ENCODE data around the gene AVPI1.
"Not testable (repeated sequence)": the region's sequence is repeated elsewhere in the genome, so short reads cannot be mapped to it uniquely, and the experiment has no call there.

AVPI1 gene

GRCh38 chr10:97640868-97641811, 45.9 kb downstream of the AVPI1 start:
- Histone ChIP-seq H3K27ac (peak overlapping the region; percentile 49; the same call in 1 of the 2 replicates), H3K4me1 (peaks cover 13% of the 10 kb centered on the region), H4K20me1 (peaks cover 13% of the 10 kb centered on the region; the same call in 1 of the 2 replicates), H3K9me3 (peaks cover 10% of the 10 kb centered on the region; the same call in 1 of the 2 replicates), H3K36me3 (0 out of 2 replicates have a peak, but pooled peaks cover 7% of the 10 kb centered on the region), H3K4me3 (peak overlapping the region; percentile 81), H3K4me2 (peak overlapping the region; percentile 81), H3K9ac (peak overlapping the region; percentile 73), H3K27me3 (no peaks in the 10 kb centered on the region)
- TF ChIP-seq Cebpa-rat (IDR thresholded peaks at IDR 0.05) = no peak

- Histone ChIP-seq H3K4me3 (peak within 1 kb of the TSS; percentile 81), H3K9ac (peak within 1 kb of the TSS; percentile 73), H3K4me2 (peak within 1 kb of the TSS; percentile 81), H4K20me1 (peaks cover 13% of the 10 kb centered on the region; the same call in 1 of the 2 replicates), H3K4me1 (peaks cover 13% of the 10 kb centered on the region), H3K27me3 (no peaks in the 10 kb centered on the region), H3K27ac (peak within 1 kb of the TSS; percentile 49; the same call in 1 of the 2 replicates), H3K36me3 (0 out of 2 replicates have a peak, but pooled peaks cover 7% of the 10 kb centered on the region), H3K9me3 (peaks cover 10% of the 10 kb centered on the region; the same call in 1 of the 2 replicates)
- TF ChIP-seq Cebpa-rat (IDR thresholded peaks at IDR 0.05) = no peak
These were observed 46.7 kb downstream of the AVPI1 start, which contains the start of gene PI4K2A for GRCh38 chr10:97640174-97640867. TSS of gene PI4K2A (plus strand) at chr10:97640671. CDS start at chr10:97640743, 72 bp downstream.

GRCh38 chr10:97639090-97639489, 48.0 kb downstream of the AVPI1 start:
- not testable (repeated sequence) for H3K27ac ChIP-seq, H3K27me3 ChIP-seq, H3K4me3 ChIP-seq, H3K9ac ChIP-seq, H3K4me2 ChIP-seq, H3K36me3 ChIP-seq, H3K9me3 ChIP-seq
- H3K4me1 ChIP-seq = peaks cover 13% of the 10 kb centered on the region
- peaks cover 13% of the 10 kb centered on the region; the same call in 1 of the 2 replicates for H4K20me1 ChIP-seq

GRCh38 chr10:97635577-97635976, 51.5 kb downstream of the AVPI1 start:
- H3K27me3 ChIP-seq = no peaks in the 10 kb centered on the region
- no peak overlapping the region for H3K27ac ChIP-seq
- no peaks in the 10 kb centered on the region for H4K20me1 ChIP-seq
- H3K9me3 ChIP-seq = peaks cover 14% of the 10 kb centered on the region
- no peak overlapping the region for H3K4me3 ChIP-seq
- H3K36me3 ChIP-seq = no peaks in the 10 kb centered on the region
- H3K9ac ChIP-seq = no peak overlapping the region
- H3K4me1 ChIP-seq = no peaks in the 10 kb centered on the region
- TF ChIP-seq Cebpa-rat (IDR thresholded peaks at IDR 0.05) = no peak
- H3K4me2 ChIP-seq = no peak overlapping the region

GRCh38 chr10:97633921-97634320, 53.1 kb downstream of the AVPI1 start:
- Histone ChIP-seq H4K20me1 (no peaks in the 10 kb centered on the region), H3K36me3 (no peaks in the 10 kb centered on the region), H3K4me3 (no peak overlapping the region), H3K27ac (no peak overlapping the region), H3K4me2 (no peak overlapping the region), H3K4me1 (no peaks in the 10 kb centered on the region), H3K27me3 (no peaks in the 10 kb centered on the region), H3K9me3 (peaks cover 10% of the 10 kb centered on the region; the same call in 1 of the 2 replicates), H3K9ac (no peak overlapping the region)
- no peak for TF ChIP-seq Cebpa-rat (IDR thresholded peaks at IDR 0.05)

- Histone ChIP-seq H3K27me3 (no peaks in the 10 kb centered on the region), H3K36me3 (no peaks in the 10 kb centered on the region), H3K4me3 (no peak within 1 kb of the TSS), H3K9me3 (peaks cover 10% of the 10 kb centered on the region; the same call in 1 of the 2 replicates), H3K27ac (no peak within 1 kb of the TSS), H3K4me2 (no peak within 1 kb of the TSS), H4K20me1 (no peaks in the 10 kb centered on the region), H3K9ac (no peak within 1 kb of the TSS), H3K4me1 (no peaks in the 10 kb centered on the region)
- TF ChIP-seq Cebpa-rat (IDR thresholded peaks at IDR 0.05) = no peak
These were observed 53.8 kb downstream of the AVPI1 start, which contains the start of gene MORN4 for GRCh38 chr10:97632949-97633884. TSS of gene MORN4 (minus strand) at chr10:97633500. CDS start at chr10:97619653, 13,847 bp downstream.

- Histone ChIP-seq H3K4me3 (no peak overlapping the region), H3K9me3 (peaks cover 10% of the 10 kb centered on the region; the same call in 1 of the 2 replicates), H3K36me3 (no peaks in the 10 kb centered on the region), H3K9ac (no peak overlapping the region), H3K4me2 (no peak overlapping the region), H3K27ac (no peak overlapping the region), H3K27me3 (no peaks in the 10 kb centered on the region), H4K20me1 (no peaks in the 10 kb centered on the region), H3K4me1 (no peaks in the 10 kb centered on the region)
- TF ChIP-seq Cebpa-rat (IDR thresholded peaks at IDR 0.05) = no peak
These were observed 55.9 kb downstream of the AVPI1 start for GRCh38 chr10:97631098-97631497.

- Histone ChIP-seq H3K9me3 (peaks cover 10% of the 10 kb centered on the region; the same call in 1 of the 2 replicates), H3K27ac (no peak overlapping the region), H3K36me3 (no peaks in the 10 kb centered on the region), H3K4me3 (no peak overlapping the region), H3K4me2 (no peak overlapping the region), H3K27me3 (no peaks in the 10 kb centered on the region), H3K9ac (no peak overlapping the region), H3K4me1 (no peaks in the 10 kb centered on the region), H4K20me1 (no peaks in the 10 kb centered on the region)
- TF ChIP-seq Cebpa-rat (IDR thresholded peaks at IDR 0.05) = no peak
These were observed 57.8 kb downstream of the AVPI1 start for GRCh38 chr10:97629289-97629688.

DNA sequence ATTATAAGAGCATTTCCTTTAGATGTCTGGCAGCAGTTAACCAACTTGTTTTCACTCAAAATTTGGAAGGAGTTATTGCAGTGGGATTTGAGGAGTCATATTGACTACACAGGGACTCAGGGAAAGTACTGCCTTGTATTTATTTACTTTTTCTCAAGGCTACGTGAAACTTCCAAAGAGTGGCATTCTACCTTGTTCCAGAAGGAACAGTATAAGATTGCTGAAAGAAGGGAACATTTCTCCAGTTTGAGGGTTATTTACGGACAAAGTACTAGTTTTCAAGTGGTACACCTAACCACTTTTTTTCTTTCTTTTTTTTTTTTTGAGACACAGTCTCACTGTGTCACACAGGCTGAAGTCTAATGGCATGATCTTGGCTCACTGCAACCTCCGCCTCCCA, 58.8 kb downstream of the AVPI1 start:
- Histone ChIP-seq H3K9me3 (peaks cover 6% of the 10 kb centered on the region; the same call in 1 of the 2 replicates), H3K27me3 (no peaks in the 10 kb centered on the region), H4K20me1 (no peaks in the 10 kb centered on the region), H3K9ac (no peak overlapping the region), H3K36me3 (no peaks in the 10 kb centered on the region), H3K27ac (no peak overlapping the region), H3K4me1 (no peaks in the 10 kb centered on the region), H3K4me2 (no peak overlapping the region), H3K4me3 (no peak overlapping the region)
- TF ChIP-seq Cebpa-rat (IDR thresholded peaks at IDR 0.05) = no peak

All from BLaER1 (cell line).